Endodermal cell (in vitro differentiated cells): ENCODE data around the gene MCM6. TPM values are rescaled to one million over a fixed set of nuclear protein-coding genes. Genes with fewer than 3 reads are reported as not detected.

Source experiments
- DNase-seq: peaks from one replicate; pipeline ENCODE4 v3.0.0-alpha.2; 2017
- H3K27ac ChIP-seq: 2 replicates; pipeline ENCODE4 v1.5.1; 2013; ENCODE audit warnings: mild to moderate bottlenecking, low read depth, low read length, moderate library complexity
- H3K27me3 ChIP-seq: 2 replicates; pipeline ENCODE4 v1.6.1; 2013; ENCODE audit warnings: mild to moderate bottlenecking, low read length, moderate library complexity; ENCODE audit not compliant: insufficient read depth, control insufficient read depth, poor library complexity, severe bottlenecking
- H3K36me3 ChIP-seq: 2 replicates; pipeline ENCODE4 v1.7.0; 2013; ENCODE audit warnings: mild to moderate bottlenecking, low read length, moderate library complexity; ENCODE audit not compliant: control insufficient read depth, insufficient read depth
- H3K4me1 ChIP-seq: one replicate; pipeline ENCODE4 v1.7.0; 2013; ENCODE audit warnings: low read length; ENCODE audit not compliant: control insufficient read depth, insufficient read depth
- H3K4me3 ChIP-seq: 2 replicates; pipeline ENCODE4 v1.5.1; 2013; ENCODE audit warnings: mild to moderate bottlenecking, low read length, moderate library complexity
- H3K9ac ChIP-seq: 2 replicates; pipeline ENCODE4 v1.6.1; 2013; ENCODE audit warnings: mild to moderate bottlenecking, low read length, moderate library complexity; ENCODE audit not compliant: poor library complexity, severe bottlenecking; ENCODE audit errors: extremely low read depth
- H3K9me3 ChIP-seq: 2 replicates; pipeline ENCODE4 v1.6.1; 2013; ENCODE audit warnings: mild to moderate bottlenecking, low read length, moderate library complexity; ENCODE audit not compliant: control insufficient read depth
- H3K27ac Mint-ChIP-seq: 2 replicates; pipeline ENCODE4 v1.8.0; 2020; ENCODE audit warnings: mixed read lengths
- H3K27me3 Mint-ChIP-seq: 2 replicates; pipeline ENCODE4 v1.8.0; 2021; ENCODE audit warnings: mild to moderate bottlenecking, mixed read lengths; ENCODE audit not compliant: insufficient read depth
- H3K36me3 Mint-ChIP-seq: 2 replicates; pipeline ENCODE4 v1.8.0; 2020; ENCODE audit warnings: low read depth, mixed read lengths
- H3K4me1 Mint-ChIP-seq: 2 replicates; pipeline ENCODE4 v1.8.0; 2020; ENCODE audit warnings: mixed read lengths
- H3K4me3 Mint-ChIP-seq: 2 replicates; pipeline ENCODE4 v1.8.0; 2020; ENCODE audit warnings: mild to moderate bottlenecking, moderate library complexity, mixed read lengths
- H3K9me3 Mint-ChIP-seq: 2 replicates; pipeline ENCODE4 v1.8.0; 2020; ENCODE audit warnings: mild to moderate bottlenecking, mixed read lengths
- CTCF ChIP-seq: fragments of 200-600 bp; sonication (generic); conservative IDR thresholded peaks from 2 replicates; pipeline ENCODE4 v1.5.0; 2021; ENCODE audit warnings: antibody characterized with exemption, mild to moderate bottlenecking
- WGBS, 2 experiments: methylation state at CpG; one replicate each; pipeline versions ENCODE4 v1.1.5 to v1.1.7; 2013; ENCODE audit warnings: missing lambda C conversion rate in 2 of 2, mixed read lengths in 1 of 2; ENCODE audit not compliant: insufficient coverage in 1 of 2, insufficient read length in 1 of 2; 5-methylcytosine and 5-hydroxymethylcytosine counted together
- total RNA-seq, 2 donors: library from RNA; stranded (reverse); fragmentation: NEBNext Ultra II Directional in 1 of 2; extraction: Animal tissue kit (Norgen Biotek cat#: 25700) in 1 of 2; gene quantifications; 2 replicates in 1 of 2; 3 replicates in 1 of 2; pipeline ENCODE4 v1.2.1, GENCODE V29; 2021

The MCM6 gene
- total RNA-seq, 2 donors from 2014 or later: 140 to 141 TPM

- H3K4me3 Mint-ChIP-seq: peak overlapping the region; percentile 95
- peaks cover 36% of the 10 kb centered on the region for H3K36me3 Mint-ChIP-seq
- no peaks in the 10 kb centered on the region for H3K27me3 ChIP-seq
- no peak for TF ChIP-seq CTCF
- peaks cover 23% of the 10 kb centered on the region for H3K9me3 ChIP-seq
- no peak for DNase-seq
- peaks cover 4% of the 10 kb centered on the region for H3K27me3 Mint-ChIP-seq
- H3K4me1 ChIP-seq: no peaks in the 10 kb centered on the region
- peaks cover 12% of the 10 kb centered on the region for H3K9me3 Mint-ChIP-seq
- H3K27ac ChIP-seq: no peak overlapping the region
- H3K9ac ChIP-seq: peak overlapping the region; percentile 93
- H3K4me1 Mint-ChIP-seq: peaks cover 23% of the 10 kb centered on the region
- H3K4me3 ChIP-seq: peak overlapping the region; percentile 98
- peak overlapping the region; percentile 75 for H3K27ac Mint-ChIP-seq
- WGBS, 2 experiments: 56 to 73% methylated on average over 5 to 19 of the region's 19 CpGs
- peaks cover 35% of the 10 kb centered on the region for H3K36me3 ChIP-seq
These were observed 1.4 kb downstream of the MCM6 start for GRCh38 chr2:135874777-135875365.

GRCh38 chr2:135870571-135870970 lies 5.7 kb downstream of the MCM6 start:
- Mint-ChIP-seq H3K4me1 (peaks cover 22% of the 10 kb centered on the region), H3K27me3 (no peaks in the 10 kb centered on the region), H3K36me3 (peaks cover 78% of the 10 kb centered on the region), H3K9me3 (peaks cover 10% of the 10 kb centered on the region), H3K27ac (no peak overlapping the region), H3K4me3 (no peak overlapping the region)
- H3K9me3 ChIP-seq: peaks cover 27% of the 10 kb centered on the region
- TF ChIP-seq CTCF: no peak
- H3K4me1 ChIP-seq: no peaks in the 10 kb centered on the region
- H3K27me3 ChIP-seq: no peaks in the 10 kb centered on the region
- 71 to 95% methylated on average over 1 of the region's 1 CpG for WGBS, 2 experiments
- no peak for DNase-seq
- no peak overlapping the region for H3K27ac ChIP-seq
- no peak overlapping the region for H3K9ac ChIP-seq
- H3K36me3 ChIP-seq: peaks cover 76% of the 10 kb centered on the region
- no peak overlapping the region for H3K4me3 ChIP-seq

- H3K4me1 ChIP-seq: no peaks in the 10 kb centered on the region
- H3K27me3 ChIP-seq: no peaks in the 10 kb centered on the region
- no peak for DNase-seq
- no peaks in the 10 kb centered on the region for H3K27me3 Mint-ChIP-seq
- no peak for TF ChIP-seq CTCF
- WGBS, 2 experiments: 94 to 97% methylated on average over 4 to 6 of the region's 6 CpGs
- no peak overlapping the region for H3K4me3 Mint-ChIP-seq
- no peak overlapping the region for H3K9ac ChIP-seq
- peaks cover 89% of the 10 kb centered on the region for H3K36me3 Mint-ChIP-seq
- H3K9me3 Mint-ChIP-seq: no peaks in the 10 kb centered on the region
- no peak overlapping the region for H3K27ac Mint-ChIP-seq
- peaks cover 93% of the 10 kb centered on the region for H3K36me3 ChIP-seq
- no peak overlapping the region for H3K4me3 ChIP-seq
- no peaks in the 10 kb centered on the region for H3K4me1 Mint-ChIP-seq
- no peaks in the 10 kb centered on the region for H3K9me3 ChIP-seq
- no peak overlapping the region for H3K27ac ChIP-seq
These were observed 13.0 kb downstream of the MCM6 start for GRCh38 chr2:135863233-135863632.
